ENCODE results near the gene NGEF. TPM values are rescaled to one million over a fixed set of nuclear protein-coding genes. Genes with fewer than 3 reads are reported as not detected.

Gene NGEF
- total RNA-seq, 4 donors from 2014 or later = 46.1 to 105 (median 68.8) TPM

DNA sequence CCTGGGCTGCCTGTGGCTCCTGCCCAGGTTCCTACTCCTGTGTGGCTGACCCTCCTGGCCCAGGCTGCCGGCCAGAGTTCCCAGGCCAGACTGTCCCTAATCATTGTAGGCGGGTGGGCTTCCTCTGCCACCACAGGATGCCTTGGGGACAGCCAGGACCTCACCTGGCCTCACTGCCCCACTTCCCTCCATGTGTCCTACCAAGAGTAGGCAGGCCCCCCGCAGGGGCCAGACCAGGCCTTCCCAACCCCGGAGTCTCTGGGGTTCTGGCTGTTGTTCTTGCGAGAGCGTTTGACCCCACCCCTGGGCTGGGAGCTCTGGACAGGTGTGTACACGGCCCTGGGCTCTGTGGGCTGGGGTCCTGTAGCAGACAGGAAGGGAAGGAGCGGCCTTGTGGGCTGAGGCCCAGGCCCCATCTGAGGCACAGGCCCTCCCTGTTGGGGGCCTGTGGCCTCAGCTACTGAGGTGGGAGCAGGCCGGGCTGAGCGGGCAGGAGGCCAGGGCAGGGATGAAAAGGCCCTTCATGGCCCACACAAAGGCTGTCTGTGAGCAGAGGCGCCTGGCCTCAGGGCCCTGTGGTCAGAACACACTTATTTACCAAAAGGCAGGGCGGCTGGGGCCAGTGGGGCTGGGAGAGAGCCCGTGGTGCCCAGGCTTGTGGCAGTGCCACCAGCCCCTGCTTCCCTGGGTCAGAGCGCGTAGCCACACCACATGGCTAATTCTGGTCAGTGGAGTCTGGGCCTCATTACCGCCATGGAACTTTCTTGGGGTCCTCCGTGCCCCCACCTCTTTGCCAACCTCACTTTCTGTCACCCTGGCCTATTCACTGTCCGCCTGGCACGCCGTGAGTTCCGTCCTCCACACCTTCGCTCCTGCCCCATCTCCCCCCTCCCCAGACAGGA is 141.0 kb downstream of the NGEF start:
- intact Hi-C loops (cut with DNase I; ENCODE audit: low total_unique reads) (no loop called here), in situ Hi-C loops (cut with MboI; ENCODE audit: low pct_ligation_motif_present in 1 of 4, low pct_unique_long_range_greater_than_20kb in 1 of 4, low sequenced_read_pairs in 3 of 4) (loop anchor here in 3 of 4 donors (25.0 kb wide), 2 partner anchors 165 to 390 kb away; partner anchors contain the start of genes ATG16L1 (in 3 of the 3) and NEU2 (in 1 of the 3))
- WGBS, 2 donors (ENCODE audit: low coverage in 1 of 2) = 94% methylated on average over 15 of the region's 22 CpGs; no CpG with 5 or more reads in 1 of the 2 donors
- peaks cover 16 to 40% (median 24%) of the 10 kb centered on the region in 4 donors for H3K4me1 ChIP-seq
- DNase-seq = no peak
- TF ChIP-seq POLR2A (IDR thresholded peaks at IDR 0.05) (no peak), EP300 (IDR thresholded peaks at IDR 0.05; ENCODE audit: low read depth) (no peak), POLR2AphosphoS5 (IDR thresholded peaks at IDR 0.05) (no peak)
- TF ChIP-seq, protein P1, sequence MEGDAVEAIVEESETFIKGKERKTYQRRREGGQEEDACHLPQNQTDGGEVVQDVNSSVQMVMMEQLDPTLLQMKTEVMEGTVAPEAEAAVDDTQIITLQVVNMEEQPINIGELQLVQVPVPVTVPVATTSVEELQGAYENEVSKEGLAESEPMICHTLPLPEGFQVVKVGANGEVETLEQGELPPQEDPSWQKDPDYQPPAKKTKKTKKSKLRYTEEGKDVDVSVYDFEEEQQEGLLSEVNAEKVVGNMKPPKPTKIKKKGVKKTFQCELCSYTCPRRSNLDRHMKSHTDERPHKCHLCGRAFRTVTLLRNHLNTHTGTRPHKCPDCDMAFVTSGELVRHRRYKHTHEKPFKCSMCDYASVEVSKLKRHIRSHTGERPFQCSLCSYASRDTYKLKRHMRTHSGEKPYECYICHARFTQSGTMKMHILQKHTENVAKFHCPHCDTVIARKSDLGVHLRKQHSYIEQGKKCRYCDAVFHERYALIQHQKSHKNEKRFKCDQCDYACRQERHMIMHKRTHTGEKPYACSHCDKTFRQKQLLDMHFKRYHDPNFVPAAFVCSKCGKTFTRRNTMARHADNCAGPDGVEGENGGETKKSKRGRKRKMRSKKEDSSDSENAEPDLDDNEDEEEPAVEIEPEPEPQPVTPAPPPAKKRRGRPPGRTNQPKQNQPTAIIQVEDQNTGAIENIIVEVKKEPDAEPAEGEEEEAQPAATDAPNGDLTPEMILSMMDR (IDR thresholded peaks at IDR 0.05) = no peak
- no peaks in the 10 kb centered on the region for H3K9me3 ChIP-seq
- H3K36me3 ChIP-seq = no peaks in the 10 kb centered on the region
- peak overlapping the region in 1 of 4 donors; percentile 93 for H3K27ac ChIP-seq
- peaks cover 19% of the 10 kb centered on the region for H3K27me3 ChIP-seq
- H3K4me3 ChIP-seq = no peak overlapping the region

DNA sequence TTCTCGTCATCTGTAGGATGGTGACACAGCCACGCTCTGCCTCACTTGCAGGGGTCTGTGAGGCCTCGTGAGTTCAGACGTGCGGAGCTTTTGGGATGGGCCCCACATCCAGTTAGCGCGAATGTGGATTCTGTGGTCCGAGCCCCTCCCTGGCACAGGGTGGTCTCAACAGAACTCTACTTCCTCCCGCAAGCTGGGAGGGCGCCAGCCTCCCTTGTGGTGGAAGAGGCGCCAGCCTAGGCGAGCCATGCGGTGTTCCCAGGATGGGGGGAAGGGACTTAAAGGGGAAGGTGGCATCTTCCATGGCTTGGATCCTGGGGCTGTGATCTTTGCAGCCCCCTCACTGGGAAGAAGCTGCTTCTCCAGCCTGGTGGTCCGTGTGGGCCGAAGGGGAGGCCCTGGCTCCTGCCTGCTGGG is 141.6 kb downstream of the NGEF start:
- intact Hi-C loops (cut with DNase I; ENCODE audit: low total_unique reads) = no loop called here
- H3K27me3 ChIP-seq = peaks cover 12% of the 10 kb centered on the region
- no peaks in the 10 kb centered on the region for H3K9me3 ChIP-seq
- no peak for DNase-seq
- H3K27ac ChIP-seq = no peak overlapping the region
- WGBS, 2 donors (ENCODE audit: low coverage in 1 of 2) = 80% methylated on average over 15 of the region's 15 CpGs; no CpG with 5 or more reads in 1 of the 2 donors
- no peaks in the 10 kb centered on the region for H3K36me3 ChIP-seq
- H3K4me3 ChIP-seq = no peak overlapping the region
- in situ Hi-C loops (cut with MboI; ENCODE audit: low pct_ligation_motif_present in 1 of 4, low pct_unique_long_range_greater_than_20kb in 1 of 4, low sequenced_read_pairs in 3 of 4) = loop anchor here in 3 of 4 donors (25.0 kb wide), 2 partner anchors 166 to 391 kb away; partner anchors contain the start of genes ATG16L1 (in 3 of the 3) and NEU2 (in 1 of the 3)
- TF ChIP-seq, protein P1 (IDR thresholded peaks at IDR 0.05) = no peak
- TF ChIP-seq EP300 (IDR thresholded peaks at IDR 0.05; ENCODE audit: low read depth) (no peak), POLR2AphosphoS5 (IDR thresholded peaks at IDR 0.05) (no peak), POLR2A (IDR thresholded peaks at IDR 0.05) (no peak)
- peaks cover 16 to 34% (median 24%) of the 10 kb centered on the region in 4 donors for H3K4me1 ChIP-seq

DNA sequence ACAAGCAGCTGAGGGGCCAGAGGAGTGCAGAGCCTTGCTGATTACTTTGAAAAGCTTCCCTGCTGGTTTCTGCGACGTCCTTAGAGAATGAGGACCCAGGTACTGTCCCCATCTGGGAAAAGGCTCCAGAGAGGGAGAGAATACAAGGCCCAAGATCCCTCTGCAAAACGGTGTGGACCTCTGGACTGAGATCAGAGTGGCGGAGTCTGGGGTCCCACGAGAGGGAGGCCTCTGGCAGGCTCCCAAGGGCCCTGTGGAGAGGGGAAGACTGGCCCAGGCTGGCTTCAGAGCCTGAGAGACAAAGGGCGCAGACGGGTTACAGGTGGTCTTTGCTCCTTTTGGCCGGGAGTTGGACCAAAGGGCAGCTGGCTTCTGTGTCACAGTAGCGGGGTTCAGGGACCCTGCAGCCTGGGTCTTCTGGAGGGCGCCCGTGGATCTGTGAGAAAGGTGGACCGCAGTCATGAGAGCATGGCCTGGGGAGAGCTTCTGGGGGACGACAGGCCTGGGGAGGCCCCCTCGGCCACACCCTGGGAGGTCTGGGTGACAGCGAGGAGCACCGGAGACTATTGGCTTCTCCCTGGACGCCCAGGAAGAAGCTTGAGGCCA is 142.2 kb downstream of the NGEF start:
- WGBS, 2 donors (ENCODE audit: low coverage in 1 of 2) = 80% methylated on average over 17 of the region's 17 CpGs; no CpG with 5 or more reads in 1 of the 2 donors
- Histone ChIP-seq H3K27ac (no peak overlapping the region), H3K4me1 (peaks cover 14 to 37% (median 25%) of the 10 kb centered on the region in 4 donors), H3K36me3 (no peaks in the 10 kb centered on the region), H3K9me3 (no peaks in the 10 kb centered on the region), H3K4me3 (no peak overlapping the region), H3K27me3 (peaks cover 7% of the 10 kb centered on the region)
- in situ Hi-C loops (cut with MboI; ENCODE audit: low pct_ligation_motif_present in 1 of 4, low pct_unique_long_range_greater_than_20kb in 1 of 4, low sequenced_read_pairs in 3 of 4) = loop anchor here in 3 of 4 donors (25.0 kb wide), 2 partner anchors 166 to 391 kb away; partner anchors contain the start of genes ATG16L1 (in 3 of the 3) and NEU2 (in 1 of the 3)
- DNase-seq = no peak
- TF ChIP-seq POLR2AphosphoS5 (IDR thresholded peaks at IDR 0.05) (no peak), POLR2A (IDR thresholded peaks at IDR 0.05) (no peak), EP300 (IDR thresholded peaks at IDR 0.05; ENCODE audit: low read depth) (no peak)
- TF ChIP-seq, protein P1 (IDR thresholded peaks at IDR 0.05) = no peak
- intact Hi-C loops (cut with DNase I; ENCODE audit: low total_unique reads) = no loop called here

Measured in transverse colon (tissue), 4 donors.